HuH-7.5 (cell line): Measurements from ENCODE around the gene DLGAP1.

Experiments
- DNase-seq: peaks from one replicate; pipeline ENCODE4 v3.0.0; 2011; ENCODE audit warnings: low spot score

Gene DLGAP1

DNA sequence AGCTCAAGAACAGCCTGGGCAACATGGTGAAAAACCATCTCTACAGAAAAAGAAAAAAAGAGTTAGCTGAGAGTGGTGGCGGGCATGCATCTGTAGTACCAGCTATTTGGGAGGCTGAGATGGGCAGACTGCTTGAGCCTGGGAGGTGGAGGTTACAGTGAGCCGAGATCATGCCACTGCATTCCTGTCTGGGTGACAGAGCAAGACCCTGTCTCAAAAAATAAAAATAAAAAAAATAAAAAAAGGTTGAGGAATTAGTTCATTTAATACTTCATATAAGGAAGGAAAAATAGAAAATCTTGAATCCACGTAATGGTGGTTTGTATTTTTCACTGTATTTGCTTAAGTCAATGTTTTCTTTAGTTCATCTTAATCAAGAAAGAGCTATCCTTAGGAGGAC, 763.4 kb downstream of the DLGAP1 start:
- DNase-seq: no peak

DNA sequence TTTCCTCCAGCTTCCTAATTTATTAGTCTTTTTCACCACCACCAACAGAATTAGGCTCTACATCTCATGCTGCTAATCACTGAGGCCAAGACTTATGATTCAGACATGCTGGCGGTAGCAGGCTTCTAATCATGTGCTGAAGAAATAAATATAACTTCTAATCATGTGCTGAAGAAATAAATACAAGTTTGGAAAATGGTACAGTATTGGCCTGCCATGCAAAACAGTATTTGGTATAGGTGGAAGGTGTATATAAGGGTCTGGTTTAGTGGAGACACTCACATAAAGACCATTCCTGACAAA, 764.4 kb downstream of the DLGAP1 start:
- DNase-seq: no peak

DNA sequence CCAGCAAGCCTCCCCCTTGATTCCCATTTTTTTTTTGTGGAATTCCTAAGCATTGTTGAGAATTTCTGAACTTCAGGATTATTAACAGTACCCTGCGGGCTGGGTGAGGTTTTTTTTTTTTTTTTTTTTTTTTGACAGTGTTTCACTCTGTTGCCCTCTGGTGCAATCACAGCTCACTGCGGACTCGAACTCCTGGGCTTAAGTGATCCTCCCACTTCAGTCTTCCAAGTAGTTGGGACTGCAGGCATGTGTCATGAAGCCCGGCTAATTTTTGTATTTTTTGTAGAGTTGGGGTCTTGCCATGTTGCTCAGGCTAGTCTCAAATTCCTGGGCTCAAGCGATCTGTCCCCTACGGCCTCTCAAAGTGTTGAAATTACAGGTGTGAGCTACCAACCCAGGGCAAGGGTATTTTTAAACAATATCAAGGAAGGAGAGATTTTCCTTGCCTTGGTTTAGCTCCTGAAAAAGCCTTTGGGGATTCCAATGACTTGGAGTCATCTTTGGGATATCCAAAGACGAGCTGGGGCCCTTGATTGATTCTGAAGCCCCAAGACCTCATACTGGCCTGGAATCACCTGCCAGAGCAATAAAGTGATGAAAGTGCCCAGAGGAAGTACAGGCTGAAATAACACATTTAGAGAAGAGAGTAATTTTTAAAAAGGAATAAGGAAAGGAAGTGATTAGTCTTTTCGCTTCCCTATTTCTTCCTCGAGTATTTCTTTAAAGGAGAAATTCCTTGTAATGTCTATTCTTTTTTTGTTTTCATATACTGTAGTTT, 764.9 kb downstream of the DLGAP1 start:
- no peak for DNase-seq

DNA sequence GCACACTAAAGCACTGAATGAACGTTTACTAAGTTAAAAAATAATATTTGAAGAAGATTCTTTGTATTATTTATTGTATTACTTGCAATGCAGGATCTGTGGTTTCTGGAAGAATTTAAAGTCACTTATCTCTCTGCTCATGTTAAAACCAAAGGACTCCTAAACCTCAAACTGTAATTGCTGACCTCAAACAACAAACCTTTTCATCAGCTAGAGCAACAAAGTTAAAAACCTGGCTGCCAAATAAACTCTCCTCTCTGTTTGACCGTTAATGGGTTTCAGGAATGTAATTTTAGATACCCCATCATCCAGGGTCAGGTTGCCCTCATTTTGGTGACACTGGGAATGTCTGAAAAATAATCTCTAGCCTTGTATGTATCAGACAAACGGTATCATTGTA, 766.0 kb downstream of the DLGAP1 start:
- DNase-seq: no peak

DNA sequence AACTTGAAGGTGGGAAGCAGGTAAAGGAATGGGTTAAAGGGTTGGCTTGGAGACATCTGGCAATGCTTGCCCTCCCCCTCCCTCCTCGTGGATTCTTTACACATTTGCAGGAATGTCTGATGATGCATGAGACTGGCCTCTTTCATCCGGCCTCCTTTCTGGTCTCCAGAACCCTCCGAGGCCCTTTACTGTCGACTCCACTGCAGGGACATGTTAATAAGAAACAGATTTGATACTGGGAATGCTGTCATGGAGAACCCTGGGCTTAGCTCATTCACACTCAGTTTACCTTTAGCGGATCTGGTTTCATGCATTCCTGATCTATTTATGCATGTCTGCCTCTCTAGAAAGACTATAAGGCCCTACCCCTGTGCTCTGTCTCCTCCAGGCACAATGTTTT, 766.4 kb downstream of the DLGAP1 start:
- DNase-seq: no peak

DNA sequence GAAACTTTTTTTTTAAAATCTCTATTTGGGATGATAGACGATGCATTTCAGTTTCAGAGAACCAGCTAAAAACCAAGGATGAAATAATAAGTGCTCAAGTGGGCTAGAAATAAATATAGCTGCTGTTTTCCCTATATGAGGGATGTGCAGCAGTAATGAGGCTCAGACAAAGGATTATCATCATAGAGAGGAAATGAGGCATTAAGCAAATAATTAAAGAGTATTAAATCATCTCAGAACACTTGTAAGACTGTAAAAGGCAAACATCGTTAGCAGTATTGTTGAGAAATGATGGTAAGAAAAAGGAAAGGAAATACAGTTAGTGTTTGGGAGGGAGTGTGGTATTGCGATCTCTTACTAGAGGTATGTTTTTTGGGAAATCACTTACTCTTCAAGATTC, 771.6 kb downstream of the DLGAP1 start:
- no peak for DNase-seq

DNA sequence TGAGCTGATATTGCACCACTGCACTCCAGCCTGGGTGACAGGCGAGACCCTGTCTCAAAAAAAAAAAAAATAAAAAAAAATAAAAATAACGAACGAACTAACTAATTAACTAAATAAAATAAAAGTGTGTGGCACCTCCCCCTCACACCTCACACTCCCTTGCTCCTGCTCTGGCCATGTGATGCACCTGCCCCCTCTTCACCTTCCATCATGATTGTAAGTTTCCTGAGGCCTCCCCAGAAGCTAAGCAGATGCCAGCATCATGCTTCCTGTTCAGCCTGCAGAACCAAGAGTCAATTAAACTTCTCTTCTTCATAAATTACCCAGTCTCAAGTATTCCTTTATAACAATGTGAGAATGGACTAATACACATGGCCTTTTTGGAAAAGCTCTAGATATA, 773.0 kb downstream of the DLGAP1 start:
- no peak for DNase-seq

DNA sequence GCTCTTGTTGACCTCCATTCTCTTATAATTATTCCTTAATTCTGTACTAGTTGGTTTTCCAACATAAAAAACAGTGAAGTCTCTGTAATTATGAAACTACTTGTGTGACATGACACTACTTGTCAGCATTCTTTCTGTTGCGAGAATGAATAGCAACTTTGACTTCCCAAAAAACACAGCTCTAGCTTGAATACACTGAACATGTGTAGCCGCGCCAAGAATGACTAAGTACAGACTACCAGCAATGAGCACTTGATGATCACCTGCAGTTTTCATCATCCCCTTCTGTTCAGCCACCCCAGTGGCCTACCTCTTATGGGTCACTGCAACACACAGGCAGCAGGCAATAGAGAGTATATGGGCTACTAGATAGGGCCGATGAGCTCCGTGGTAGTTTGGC, 775.9 kb downstream of the DLGAP1 start:
- no peak for DNase-seq

DNA sequence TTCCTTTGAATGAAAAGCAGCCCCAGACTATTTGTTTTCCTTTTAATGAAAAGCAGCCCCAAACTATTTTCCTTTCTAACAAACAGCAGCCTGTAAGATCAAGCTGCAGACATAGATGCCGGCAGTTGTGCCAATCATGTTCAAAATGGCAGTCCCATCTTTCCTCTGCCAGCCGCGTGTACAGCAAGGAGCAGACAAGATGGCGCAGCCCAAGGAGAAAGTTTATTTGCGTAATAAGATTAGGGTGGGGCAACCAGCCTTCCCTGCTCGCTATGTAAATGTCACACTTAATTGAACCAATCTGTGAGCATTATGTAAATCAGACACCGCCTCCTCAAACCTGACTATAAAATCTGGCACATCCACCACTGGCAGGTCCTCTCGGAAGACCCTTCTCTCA, 779.1 kb downstream of the DLGAP1 start:
- no peak for DNase-seq

DNA sequence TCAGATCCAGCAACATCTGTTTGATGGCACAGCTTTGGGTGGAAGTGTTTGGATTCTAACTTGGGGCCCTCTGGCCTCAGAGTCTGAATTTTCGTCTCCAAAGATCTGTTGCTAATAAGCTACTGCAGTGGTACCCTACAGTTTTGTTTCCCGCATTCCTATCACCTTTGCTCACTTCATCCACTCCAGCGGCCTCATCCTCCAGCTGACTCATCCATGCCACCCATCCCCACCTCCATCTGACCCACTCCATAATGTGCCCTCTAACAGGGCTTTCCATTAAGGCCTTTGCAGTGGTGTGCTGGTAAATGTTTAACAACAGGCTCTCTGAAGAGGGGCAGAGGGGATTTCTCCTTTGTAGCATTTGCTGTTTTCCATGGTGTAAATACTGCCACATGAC, 779.7 kb downstream of the DLGAP1 start:
- no peak for DNase-seq

DNA sequence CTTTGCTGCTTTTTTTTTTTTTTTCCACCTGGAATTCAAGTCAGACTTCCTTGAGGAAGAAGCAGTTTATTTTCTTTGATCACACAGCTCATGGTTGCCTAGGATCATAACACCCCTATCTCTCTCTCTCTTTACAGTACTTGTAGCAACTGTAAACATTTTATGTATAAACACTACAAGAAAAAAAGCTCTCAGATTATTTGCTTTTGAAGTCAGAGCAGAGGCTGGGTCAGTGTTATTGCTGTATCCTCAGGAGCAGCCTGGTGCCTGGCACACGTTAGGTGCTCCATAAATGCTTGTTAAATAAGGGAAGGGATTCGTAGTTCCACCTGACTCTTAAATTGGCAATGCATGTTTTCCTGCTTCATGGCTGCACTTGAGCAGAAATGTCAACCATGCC, 783.9 kb downstream of the DLGAP1 start:
- no peak for DNase-seq

DNA sequence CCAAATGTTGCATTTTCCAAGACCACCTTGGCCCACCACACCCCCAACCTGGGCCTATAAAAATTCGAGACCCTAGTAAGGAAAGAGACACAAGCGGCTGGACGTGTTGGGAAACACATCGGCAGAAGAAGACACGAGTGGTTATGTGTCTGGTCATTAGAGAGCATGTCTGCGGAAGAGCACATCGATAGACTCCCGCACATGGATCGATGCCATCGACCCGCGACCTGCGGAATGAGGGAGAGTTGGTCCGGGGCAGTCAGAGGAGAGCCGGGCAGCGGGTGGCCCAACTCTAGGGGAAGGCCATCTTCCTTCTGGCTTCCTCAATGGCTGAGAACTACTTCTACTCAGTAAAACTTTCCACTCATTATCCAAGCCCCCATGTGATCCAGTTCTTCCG, 785.7 kb downstream of the DLGAP1 start:
- no peak for DNase-seq

DNA sequence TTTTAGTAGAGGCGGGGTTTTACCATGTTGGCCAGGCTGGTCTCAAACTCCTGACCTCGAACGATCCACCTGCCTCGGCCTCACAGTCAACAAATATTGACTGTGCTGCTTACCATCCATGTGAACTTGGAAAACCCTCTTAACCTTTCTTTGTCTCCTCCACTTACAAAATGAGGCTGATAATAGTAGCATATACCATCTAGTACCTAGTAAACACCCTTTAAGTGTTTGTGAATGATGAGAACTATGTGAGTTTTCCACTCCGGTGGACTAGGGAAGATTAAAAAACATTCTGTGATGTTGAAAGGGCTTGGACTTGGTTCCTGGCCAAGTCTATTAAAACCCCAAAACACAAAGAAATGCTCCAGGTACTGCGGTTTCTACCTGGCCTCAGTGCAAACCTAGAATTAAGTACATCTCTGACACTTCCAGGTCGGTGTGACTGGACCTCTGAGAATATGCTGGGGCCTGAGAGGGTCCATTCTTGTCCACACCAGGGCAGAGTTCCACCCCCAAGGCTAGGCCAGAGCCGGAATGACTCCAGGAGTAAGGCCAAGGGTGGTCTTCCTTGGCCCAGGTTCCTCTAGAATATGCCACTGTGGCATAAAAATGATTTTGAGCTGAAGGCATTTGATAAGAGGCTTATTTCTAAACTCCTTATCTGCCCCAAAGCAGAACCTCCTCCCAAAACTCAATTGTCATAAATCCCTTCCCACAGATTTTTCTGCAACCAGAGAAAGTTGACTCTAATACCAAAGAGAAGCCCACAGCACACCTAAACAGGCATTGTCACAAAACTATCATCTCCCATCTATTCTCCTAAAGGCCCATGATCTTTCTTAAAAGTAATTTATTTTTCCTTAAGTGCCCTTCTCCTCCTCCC, 787.6 kb downstream of the DLGAP1 start:
- no peak for DNase-seq

DNA sequence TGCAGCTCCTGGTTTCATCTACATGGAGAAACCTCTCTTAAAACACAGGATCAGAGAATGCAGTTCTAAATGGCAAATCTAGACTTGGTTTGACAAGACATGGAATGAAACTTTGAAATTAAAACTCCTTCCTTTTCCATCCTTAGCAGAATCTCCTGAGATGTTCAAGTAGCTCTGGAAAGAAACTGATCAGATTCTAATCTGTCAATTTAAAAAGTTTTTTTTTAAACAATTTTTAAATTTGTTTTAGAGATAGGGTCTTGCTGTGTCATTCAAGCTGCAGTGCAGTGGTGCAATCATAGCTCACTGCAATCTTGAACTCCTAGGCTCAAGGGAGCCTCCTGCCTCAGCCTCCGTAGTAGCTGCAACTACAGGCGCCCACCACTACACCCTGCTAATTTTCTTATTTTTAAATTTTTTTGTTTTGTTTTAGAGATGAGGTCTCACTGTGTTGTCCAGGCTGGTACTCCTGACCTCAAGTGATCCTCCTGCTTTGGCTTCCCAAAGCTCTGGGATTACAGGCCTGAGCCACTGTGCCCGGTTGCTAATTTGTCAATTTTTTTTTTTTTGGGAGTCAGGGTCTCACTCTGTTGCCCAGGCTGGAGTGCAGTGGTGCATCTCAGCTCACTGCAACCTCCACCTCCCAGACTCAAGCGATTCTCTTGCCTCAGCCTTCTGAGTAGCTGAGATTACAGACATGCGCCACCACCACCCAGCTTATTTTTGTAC, 788.4 kb downstream of the DLGAP1 start:
- no peak for DNase-seq

DNA sequence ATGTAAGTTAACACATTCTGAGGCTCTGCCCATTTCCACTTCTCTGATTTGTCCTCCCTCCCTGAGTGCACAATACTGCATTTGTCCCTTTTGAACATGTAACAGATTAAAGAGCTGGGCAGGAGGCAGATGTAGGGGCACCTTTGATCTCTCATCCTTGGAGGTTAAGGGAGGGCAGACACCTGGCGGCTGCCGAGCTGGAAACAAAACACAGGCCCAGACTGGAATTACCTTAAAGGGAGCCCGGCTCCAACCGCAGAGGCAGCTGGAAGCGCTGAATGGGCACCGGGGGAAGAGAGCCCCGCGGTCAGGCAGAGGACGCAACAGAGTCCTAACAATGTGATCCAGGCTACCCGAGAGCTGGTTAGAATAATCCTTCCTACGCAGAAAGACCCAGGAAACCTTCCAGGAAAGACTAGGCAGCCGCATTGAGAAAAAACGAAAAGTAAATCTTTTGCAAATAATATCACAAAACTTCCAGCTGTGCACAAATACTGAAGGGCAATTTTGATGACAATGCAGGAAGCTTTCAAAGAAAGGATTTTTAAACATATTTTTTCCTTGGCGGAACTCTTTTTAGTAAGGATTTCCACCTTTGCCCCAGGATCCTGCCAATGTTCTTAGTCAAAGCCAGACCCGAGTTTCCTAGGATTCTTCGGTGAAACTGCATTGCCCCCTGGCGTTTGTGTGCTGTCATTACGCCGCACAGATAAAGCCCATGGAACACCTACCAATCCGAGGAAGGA, 789.2 kb downstream of the DLGAP1 start:
- DNase-seq: peak; percentile 71

DNA sequence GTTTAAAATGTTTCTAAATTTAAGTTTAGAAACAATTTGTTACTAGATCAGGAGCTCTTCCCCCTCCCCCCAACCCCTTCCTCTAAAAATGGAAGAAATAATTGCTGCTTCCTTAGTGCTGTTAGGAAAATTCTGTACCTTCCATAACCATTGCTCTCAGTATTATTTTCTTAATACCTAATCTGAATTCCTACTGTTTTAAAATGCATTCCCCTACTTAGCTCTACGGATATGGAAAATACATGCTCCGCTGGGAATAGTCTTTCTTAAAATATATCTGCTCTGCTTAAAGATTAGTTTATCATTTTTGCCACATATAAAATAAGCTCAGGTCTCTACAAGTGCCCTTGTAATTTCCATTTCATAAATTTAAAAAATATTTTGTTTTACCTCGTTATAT, 789.9 kb downstream of the DLGAP1 start:
- DNase-seq: no peak

DNA sequence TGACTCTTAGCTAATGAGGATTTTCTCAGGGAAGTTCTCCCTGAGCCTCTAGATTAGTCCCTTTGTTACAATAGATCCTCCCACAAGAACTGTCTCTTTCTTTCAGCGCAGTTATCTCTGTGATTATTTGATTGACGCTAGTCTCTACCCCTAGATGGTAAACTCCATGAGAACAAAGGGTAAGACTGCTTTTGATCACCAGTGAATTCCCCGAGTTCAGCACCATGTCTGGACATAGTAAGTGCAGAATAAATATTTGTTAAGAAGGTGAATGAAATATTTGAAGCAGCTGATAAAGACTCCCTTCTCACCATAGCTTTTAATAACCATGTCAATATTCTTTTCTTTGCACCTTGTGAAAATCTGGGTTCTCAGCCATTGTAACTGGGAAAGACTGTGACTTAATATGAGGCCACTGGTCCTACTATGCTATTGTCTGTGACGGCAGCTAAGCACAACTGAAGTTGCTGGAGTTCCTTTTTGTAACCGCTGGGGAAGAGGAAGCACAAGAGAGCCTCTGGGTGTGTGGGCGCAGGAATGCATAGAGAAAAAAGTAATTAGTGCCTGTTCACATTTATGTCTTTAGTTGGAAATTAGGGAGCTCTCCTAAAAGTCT, 790.4 kb downstream of the DLGAP1 start:
- DNase-seq: no peak

DNA sequence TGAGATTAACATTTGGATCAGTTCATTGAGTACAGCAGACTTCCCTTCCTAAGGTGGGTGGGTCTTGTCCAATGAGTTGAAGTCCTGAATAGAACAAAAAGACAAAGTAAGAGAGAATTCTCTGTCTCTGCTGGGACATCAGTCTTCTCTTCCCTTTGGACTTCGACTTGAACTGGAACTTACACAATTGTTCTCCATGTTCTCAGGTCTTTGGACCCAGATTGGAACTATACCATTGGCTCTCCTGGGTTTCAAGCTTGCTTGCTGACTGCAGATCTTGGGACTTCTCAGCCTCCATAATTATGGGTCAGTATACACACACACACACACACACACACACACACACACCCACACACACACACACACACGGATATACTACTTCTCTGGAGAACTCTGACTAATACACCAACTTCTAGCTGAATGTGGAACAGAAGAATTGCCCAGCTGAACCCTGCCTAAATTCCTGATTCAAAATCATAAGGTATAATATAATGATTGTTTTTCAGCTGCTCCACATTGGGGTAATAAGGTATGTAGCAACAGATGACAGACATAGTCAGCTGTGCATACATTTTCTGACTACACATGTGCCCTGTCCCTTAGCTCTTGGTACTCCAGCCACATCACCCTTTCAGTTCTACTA, 791.1 kb downstream of the DLGAP1 start:
- DNase-seq: no peak

DNA sequence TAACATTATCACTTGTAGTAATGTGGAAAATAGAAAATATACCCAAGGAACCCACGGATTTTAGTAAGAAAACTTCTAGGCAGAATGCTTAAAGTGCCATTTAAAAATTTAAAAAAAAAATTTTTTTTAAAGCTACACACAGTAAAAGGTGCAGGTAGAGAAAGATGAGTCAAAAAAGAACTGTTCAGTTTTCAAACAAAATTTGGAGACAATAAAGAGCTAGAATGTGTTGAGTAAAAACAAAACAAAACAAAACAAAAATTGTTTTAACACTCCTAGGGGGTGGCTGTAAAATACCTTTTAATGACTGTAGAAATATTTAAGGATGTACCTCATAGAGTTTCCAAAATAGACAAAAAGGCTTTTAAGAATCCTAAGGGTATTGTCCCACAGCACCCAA, 793.1 kb downstream of the DLGAP1 start:
- DNase-seq: no peak

DNA sequence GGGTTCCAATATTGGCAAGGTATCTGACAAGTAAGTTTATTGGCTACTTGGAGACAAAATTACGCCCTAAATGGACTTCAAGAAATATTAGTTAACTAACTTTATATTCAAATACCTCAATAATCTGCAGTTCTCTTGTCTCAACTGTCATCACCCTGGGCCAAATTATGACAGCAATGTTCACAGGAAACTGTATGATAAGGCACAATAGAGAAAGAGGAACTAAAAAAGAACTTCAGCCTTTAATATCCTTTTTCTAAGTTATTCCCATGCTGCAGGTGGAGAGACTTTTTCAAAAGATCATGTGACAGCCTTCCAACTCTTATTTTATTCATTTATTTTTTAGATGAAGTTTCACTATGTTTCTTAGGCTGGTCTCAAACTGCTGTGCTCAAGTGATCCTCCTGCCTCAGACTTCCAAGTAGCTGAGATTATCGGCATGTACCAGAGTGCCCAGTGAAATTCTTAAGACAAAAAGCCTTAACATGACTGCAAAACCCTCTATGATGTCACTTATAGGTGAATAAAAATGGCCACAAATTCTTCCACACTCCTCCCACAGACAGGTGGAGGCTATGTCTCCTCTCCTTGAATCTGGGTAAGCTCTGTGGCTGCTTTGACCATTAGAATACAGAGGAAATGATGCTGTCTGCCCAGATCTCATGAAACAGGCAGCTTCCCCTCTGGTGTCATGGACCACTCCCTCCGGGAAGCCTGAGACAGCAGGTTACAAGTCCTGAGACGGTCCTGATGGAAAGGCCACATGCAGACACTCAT, 794.2 kb downstream of the DLGAP1 start:
- no peak for DNase-seq

DNA sequence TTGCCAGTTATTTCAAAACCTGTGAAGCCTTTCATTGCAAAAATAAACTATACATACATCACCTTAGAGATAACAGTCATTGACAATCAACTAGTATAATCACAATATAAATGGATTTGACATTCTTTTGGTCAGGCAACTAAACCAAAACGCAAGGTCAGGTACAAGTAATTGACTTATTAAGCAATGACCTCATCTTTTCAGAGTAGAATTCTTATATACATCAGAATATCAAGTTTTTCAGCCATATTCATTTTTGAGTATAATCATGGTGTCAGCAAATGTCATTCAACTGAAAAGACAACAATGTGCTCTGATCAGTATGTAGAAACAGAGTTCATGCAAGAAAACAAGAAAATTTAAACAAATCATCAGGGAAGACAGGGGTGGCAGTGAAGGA, 796.6 kb downstream of the DLGAP1 start:
- no peak for DNase-seq
